GM12865 (cell line): Measurements from ENCODE around the gene VENTX.

Experiments
- DNase-seq: peaks from one replicate; pipeline ENCODE4 v3.0.0; 2010; ENCODE audit warnings: low read depth
- H3K4me3 ChIP-seq: 2 replicates; pipeline ENCODE4 v1.5.1; 2011; ENCODE audit warnings: mild to moderate bottlenecking, low read depth, low read length, control low read depth
- CTCF ChIP-seq: IDR thresholded peaks from 2 replicates; pipeline ENCODE4 v1.5.1; 2011; ENCODE audit warnings: low read length, control low read depth, low read depth, inconsistent platforms; ENCODE audit not compliant: insufficient read depth; ENCODE audit errors: missing control alignments

VENTX gene

GRCh38 chr10:133246236-133246626 lies 8.6 kb downstream of the VENTX start:
- no peak overlapping the region for H3K4me3 ChIP-seq
- no peak for DNase-seq
- no peak for TF ChIP-seq CTCF

- no peak for DNase-seq
Measured at GRCh38 chr10:133247681-133248333, 10.2 kb downstream of the VENTX start.

GRCh38 chr10:133248334-133248715 lies 10.7 kb downstream of the VENTX start:
- no peak for TF ChIP-seq CTCF
- no peak for DNase-seq
- no peak overlapping the region for H3K4me3 ChIP-seq

More at GRCh38 chr10:133247681-133248333, 10.2 kb downstream of the VENTX start:
- H3K4me3 ChIP-seq, result no peak overlapping the region
- TF ChIP-seq CTCF, result no peak

- no peak for TF ChIP-seq CTCF
- no peak overlapping the region for H3K4me3 ChIP-seq
- no peak for DNase-seq
Measured at GRCh38 chr10:133249094-133249780, 11.6 kb downstream of the VENTX start.

GRCh38 chr10:133249975-133250754 lies 12.5 kb downstream of the VENTX start:
- H3K4me3 ChIP-seq, result no peak overlapping the region
- no peak for DNase-seq
- TF ChIP-seq CTCF, result no peak

GRCh38 chr10:133251388-133252222 lies 13.9 kb downstream of the VENTX start:
- H3K4me3 ChIP-seq, result no peak overlapping the region
- DNase-seq, result no peak
- no peak for TF ChIP-seq CTCF
